ENCODE results near the gene THSD7B.

The THSD7B gene

DNA sequence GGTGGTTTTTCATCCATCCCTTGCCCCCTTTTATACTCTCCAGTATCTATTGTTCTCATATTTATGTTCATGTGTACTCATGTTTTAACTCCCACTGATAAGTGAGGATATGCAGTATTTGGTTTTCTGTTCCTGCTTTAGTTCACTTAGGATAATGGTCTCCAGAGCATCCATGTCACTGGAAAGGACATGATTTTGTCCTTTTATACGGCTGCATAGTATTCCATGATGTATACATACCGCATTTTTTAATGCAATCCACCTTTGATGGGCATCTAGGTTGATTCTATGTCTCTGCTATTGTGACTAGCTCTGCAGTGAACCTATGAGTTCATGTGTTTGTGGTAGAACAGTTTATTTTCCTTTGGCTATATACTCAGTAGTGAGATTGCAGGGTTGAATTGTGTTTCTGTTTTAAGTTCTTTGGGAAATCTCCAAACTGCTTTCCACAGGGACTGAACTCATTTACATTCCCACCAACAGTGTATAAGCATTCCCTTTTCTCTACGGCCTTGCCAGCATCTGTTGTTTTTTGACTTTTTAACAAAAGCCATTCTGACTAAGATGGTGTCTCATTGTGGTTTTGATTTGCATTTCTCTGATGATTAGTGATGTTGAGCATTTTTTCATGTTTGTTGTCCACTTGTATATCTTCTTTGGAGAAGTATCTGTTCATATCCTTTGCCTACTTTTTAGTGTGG lies 420.2 kb downstream of the THSD7B start:
- no peaks in the 10 kb centered on the region for H3K9me3 ChIP-seq (ENCODE audit: control insufficient read depth, low read length)
- no peak overlapping the region for H3K27ac ChIP-seq
- no peak overlapping the region for H3K4me3 ChIP-seq (ENCODE audit: low read depth, low read length)
- no peaks in the 10 kb centered on the region for H3K27me3 ChIP-seq (ENCODE audit: control insufficient read depth, insufficient read depth, low read length)
- H2AFZ ChIP-seq, result no peak overlapping the region
- H3K4me2 ChIP-seq (ENCODE audit: low read length), result no peak overlapping the region
- H3K36me3 ChIP-seq (ENCODE audit: control insufficient read depth, insufficient read depth, low read length), result no peaks in the 10 kb centered on the region
- TF ChIP-seq, protein P1, sequence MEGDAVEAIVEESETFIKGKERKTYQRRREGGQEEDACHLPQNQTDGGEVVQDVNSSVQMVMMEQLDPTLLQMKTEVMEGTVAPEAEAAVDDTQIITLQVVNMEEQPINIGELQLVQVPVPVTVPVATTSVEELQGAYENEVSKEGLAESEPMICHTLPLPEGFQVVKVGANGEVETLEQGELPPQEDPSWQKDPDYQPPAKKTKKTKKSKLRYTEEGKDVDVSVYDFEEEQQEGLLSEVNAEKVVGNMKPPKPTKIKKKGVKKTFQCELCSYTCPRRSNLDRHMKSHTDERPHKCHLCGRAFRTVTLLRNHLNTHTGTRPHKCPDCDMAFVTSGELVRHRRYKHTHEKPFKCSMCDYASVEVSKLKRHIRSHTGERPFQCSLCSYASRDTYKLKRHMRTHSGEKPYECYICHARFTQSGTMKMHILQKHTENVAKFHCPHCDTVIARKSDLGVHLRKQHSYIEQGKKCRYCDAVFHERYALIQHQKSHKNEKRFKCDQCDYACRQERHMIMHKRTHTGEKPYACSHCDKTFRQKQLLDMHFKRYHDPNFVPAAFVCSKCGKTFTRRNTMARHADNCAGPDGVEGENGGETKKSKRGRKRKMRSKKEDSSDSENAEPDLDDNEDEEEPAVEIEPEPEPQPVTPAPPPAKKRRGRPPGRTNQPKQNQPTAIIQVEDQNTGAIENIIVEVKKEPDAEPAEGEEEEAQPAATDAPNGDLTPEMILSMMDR (IDR thresholded peaks at IDR 0.05), result no peak
- H3K4me1 ChIP-seq, result no peaks in the 10 kb centered on the region
- no peak overlapping the region for H3K9ac ChIP-seq
- no peaks in the 10 kb centered on the region for H3K79me2 ChIP-seq

DNA sequence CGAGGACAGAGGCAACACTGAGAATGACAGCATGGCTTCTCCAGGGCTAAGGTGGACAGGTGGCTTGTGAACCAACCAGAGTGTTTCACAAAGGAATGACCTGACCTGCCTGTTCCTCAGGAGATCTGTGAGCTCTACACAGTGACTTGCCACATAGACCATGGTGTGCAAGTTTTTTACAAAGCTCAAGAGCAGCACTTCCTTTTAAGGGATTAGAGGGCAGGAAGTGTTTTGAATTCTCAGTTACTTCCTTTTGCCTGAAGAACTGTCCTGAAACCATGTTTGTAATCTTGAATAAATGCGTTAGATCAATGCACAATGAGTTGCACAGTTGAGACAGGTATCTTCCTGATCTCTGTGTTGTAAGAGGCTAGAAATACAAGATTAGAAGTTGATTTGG lies 421.9 kb downstream of the THSD7B start:
- H3K36me3 ChIP-seq (ENCODE audit: control insufficient read depth, insufficient read depth, low read length), result no peaks in the 10 kb centered on the region
- H3K79me2 ChIP-seq, result no peaks in the 10 kb centered on the region
- no peak overlapping the region for H3K4me2 ChIP-seq (ENCODE audit: low read length)
- no peaks in the 10 kb centered on the region for H3K9me3 ChIP-seq (ENCODE audit: control insufficient read depth, low read length)
- no peaks in the 10 kb centered on the region for H3K4me1 ChIP-seq
- no peak overlapping the region for H3K27ac ChIP-seq
- no peak overlapping the region for H3K4me3 ChIP-seq (ENCODE audit: low read depth, low read length)
- no peaks in the 10 kb centered on the region for H3K27me3 ChIP-seq (ENCODE audit: control insufficient read depth, insufficient read depth, low read length)
- TF ChIP-seq, protein P1 (IDR thresholded peaks at IDR 0.05), result no peak
- no peak overlapping the region for H2AFZ ChIP-seq
- H3K9ac ChIP-seq, result no peak overlapping the region

GRCh38 chr2:137190411-137191195 lies 425.3 kb downstream of the THSD7B start:
- Histone ChIP-seq H3K36me3 (ENCODE audit: control insufficient read depth, insufficient read depth, low read length) (no peaks in the 10 kb centered on the region), H3K9me3 (ENCODE audit: control insufficient read depth, low read length) (no peaks in the 10 kb centered on the region), H3K27ac (no peak overlapping the region), H3K4me1 (no peaks in the 10 kb centered on the region), H3K4me3 (ENCODE audit: low read depth, low read length) (no peak overlapping the region), H3K79me2 (no peaks in the 10 kb centered on the region), H3K9ac (no peak overlapping the region), H3K4me2 (ENCODE audit: low read length) (no peak overlapping the region), H3K27me3 (ENCODE audit: control insufficient read depth, insufficient read depth, low read length) (no peaks in the 10 kb centered on the region), H2AFZ (no peak overlapping the region)
- TF ChIP-seq, protein P1 (IDR thresholded peaks at IDR 0.05), result no peak

- Histone ChIP-seq H2AFZ (no peak overlapping the region), H3K27ac (no peak overlapping the region), H3K4me1 (no peaks in the 10 kb centered on the region), H3K4me3 (ENCODE audit: low read depth, low read length) (no peak overlapping the region), H3K4me2 (ENCODE audit: low read length) (no peak overlapping the region), H3K27me3 (ENCODE audit: control insufficient read depth, insufficient read depth, low read length) (no peaks in the 10 kb centered on the region), H3K79me2 (no peaks in the 10 kb centered on the region), H3K9me3 (ENCODE audit: control insufficient read depth, low read length) (no peaks in the 10 kb centered on the region), H3K9ac (no peak overlapping the region), H3K36me3 (ENCODE audit: control insufficient read depth, insufficient read depth, low read length) (no peaks in the 10 kb centered on the region)
- TF ChIP-seq, protein P1 (IDR thresholded peaks at IDR 0.05), result no peak
Observed at GRCh38 chr2:137192366-137193310, 427.3 kb downstream of the THSD7B start.
